ENCODE measurements around the gene PALD1.

The PALD1 gene

DNA sequence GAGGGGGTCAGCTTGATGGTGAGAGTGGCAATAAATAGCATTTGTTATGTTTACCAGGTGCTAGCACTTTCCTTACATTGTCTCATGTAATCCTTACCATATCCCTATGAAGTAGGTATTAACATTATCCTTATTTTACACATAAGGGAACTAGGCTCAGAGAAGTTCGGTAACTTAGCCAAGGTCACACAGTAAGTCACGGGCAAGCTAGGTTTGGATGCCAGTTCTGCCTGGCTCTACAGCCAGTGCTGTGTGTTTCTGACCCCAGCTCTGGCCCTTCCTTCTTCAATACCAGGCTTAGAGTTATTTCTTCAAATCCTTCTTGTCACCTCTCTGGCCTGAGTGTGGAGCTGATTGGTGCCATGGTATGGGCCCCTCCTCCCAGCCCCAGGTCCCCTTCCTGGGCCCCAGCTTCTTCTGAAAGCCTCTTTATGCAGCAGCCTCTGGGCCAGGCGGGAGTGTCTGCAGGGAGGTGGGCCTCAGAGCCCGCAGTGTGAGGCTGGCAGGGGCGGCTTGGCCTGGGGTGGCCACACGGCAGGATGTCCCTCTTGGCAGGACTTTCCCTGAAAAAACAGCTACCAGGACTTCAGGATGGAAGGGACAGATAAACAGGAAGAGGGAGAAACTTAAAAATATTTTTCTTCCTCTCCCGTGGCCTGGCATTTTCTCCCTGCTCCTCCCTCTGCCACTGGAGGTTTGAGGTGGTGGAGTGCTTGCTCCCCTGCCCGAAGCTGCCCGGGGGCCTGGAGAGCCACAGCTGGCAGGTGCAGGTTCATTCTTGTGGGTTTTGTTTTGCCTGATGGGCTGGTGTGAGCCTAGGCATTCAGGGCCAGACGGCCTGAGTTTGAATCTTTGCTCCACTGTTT lies 20.6 kb downstream of the PALD1 start:
- no peak for TF ChIP-seq POLR2A (IDR thresholded peaks at IDR 0.05; ENCODE audit: low read length)
- no peak for TF ChIP-seq GATA1 (IDR thresholded peaks at IDR 0.05; ENCODE audit: low read depth, low read length)
- DNase-seq = no peak

GRCh38 chr10:70499836-70500167 lies 21.2 kb downstream of the PALD1 start:
- DNase-seq = no peak
- TF ChIP-seq GATA1 (IDR thresholded peaks at IDR 0.05; ENCODE audit: low read depth, low read length) (no peak), POLR2A (IDR thresholded peaks at IDR 0.05; ENCODE audit: low read length) (no peak)

GRCh38 chr10:70500368-70500767 lies 21.8 kb downstream of the PALD1 start:
- TF ChIP-seq POLR2A (IDR thresholded peaks at IDR 0.05; ENCODE audit: low read length) (no peak), GATA1 (IDR thresholded peaks at IDR 0.05; ENCODE audit: low read depth, low read length) (no peak)
- DNase-seq = no peak

GRCh38 chr10:70500812-70501301 lies 22.3 kb downstream of the PALD1 start:
- no peak for TF ChIP-seq GATA1 (IDR thresholded peaks at IDR 0.05; ENCODE audit: low read depth, low read length)
- no peak for TF ChIP-seq POLR2A (IDR thresholded peaks at IDR 0.05; ENCODE audit: low read length)
- no peak for DNase-seq

GRCh38 chr10:70502406-70502805 lies 23.8 kb downstream of the PALD1 start:
- no peak for DNase-seq
- no peak for TF ChIP-seq POLR2A (IDR thresholded peaks at IDR 0.05; ENCODE audit: low read length)
- no peak for TF ChIP-seq GATA1 (IDR thresholded peaks at IDR 0.05; ENCODE audit: low read depth, low read length)

- TF ChIP-seq GATA1 (IDR thresholded peaks at IDR 0.05; ENCODE audit: low read depth, low read length) = no peak
- TF ChIP-seq POLR2A (IDR thresholded peaks at IDR 0.05; ENCODE audit: low read length) = no peak
- no peak for DNase-seq
These were observed 25.2 kb downstream of the PALD1 start for GRCh38 chr10:70503776-70504175.

GRCh38 chr10:70504521-70505358 lies 26.2 kb downstream of the PALD1 start:
- DNase-seq = no peak
- no peak for TF ChIP-seq GATA1 (IDR thresholded peaks at IDR 0.05; ENCODE audit: low read depth, low read length)
- TF ChIP-seq POLR2A (IDR thresholded peaks at IDR 0.05; ENCODE audit: low read length) = no peak

DNA sequence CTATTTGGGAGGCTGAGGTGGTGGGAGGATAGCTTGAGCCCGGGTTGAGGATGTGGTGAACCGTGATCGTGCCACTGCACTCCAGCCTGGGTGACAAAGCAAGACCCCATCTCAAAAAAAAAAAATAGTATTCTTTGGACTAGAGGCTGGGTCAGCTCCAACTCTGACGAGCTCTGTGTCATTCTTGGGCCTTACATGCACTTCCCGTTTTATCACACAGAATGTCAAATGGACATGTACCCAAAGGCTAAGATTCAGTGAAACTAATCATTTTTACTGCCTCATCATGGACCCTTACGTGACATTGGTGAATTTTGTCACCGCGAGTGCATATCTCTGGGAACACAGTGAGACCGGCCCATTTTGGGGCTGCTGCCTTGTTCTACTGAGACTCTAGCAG lies 27.3 kb downstream of the PALD1 start:
- DNase-seq = no peak
- TF ChIP-seq POLR2A (IDR thresholded peaks at IDR 0.05; ENCODE audit: low read length) (no peak), GATA1 (IDR thresholded peaks at IDR 0.05; ENCODE audit: low read depth, low read length) (no peak)

DNA sequence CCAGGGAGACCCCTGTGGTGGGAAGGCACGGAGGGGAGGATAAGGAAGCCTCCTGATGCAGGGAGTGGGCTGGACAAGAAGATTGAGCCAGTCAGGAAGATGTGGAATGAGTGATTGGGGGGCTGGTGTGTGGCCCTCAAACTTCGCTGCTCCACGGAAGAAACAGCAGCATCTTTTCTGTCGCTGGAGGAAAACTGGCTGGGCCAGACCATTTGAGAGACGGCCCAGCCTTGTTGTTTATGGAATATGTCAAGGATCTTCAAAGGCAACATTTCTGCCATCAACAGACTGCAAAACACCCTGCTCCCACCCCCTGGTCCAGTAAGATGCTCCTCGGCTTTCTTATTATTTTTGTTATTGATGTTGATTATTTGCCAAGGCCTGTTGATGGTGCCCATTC lies 29.4 kb downstream of the PALD1 start:
- TF ChIP-seq POLR2A (IDR thresholded peaks at IDR 0.05; ENCODE audit: low read length) (no peak), GATA1 (IDR thresholded peaks at IDR 0.05; ENCODE audit: low read depth, low read length) (no peak)
- DNase-seq = no peak

- DNase-seq = no peak
- TF ChIP-seq POLR2A (IDR thresholded peaks at IDR 0.05; ENCODE audit: low read length) (no peak), GATA1 (IDR thresholded peaks at IDR 0.05; ENCODE audit: low read depth, low read length) (no peak)
These were observed 30.6 kb downstream of the PALD1 start for GRCh38 chr10:70508912-70509756.

- DNase-seq = no peak
- no peak for TF ChIP-seq GATA1 (IDR thresholded peaks at IDR 0.05; ENCODE audit: low read depth, low read length)
- TF ChIP-seq POLR2A (IDR thresholded peaks at IDR 0.05; ENCODE audit: low read length) = no peak
These were observed 31.2 kb downstream of the PALD1 start for GRCh38 chr10:70509757-70510147.

- DNase-seq = no peak
- TF ChIP-seq GATA1 (IDR thresholded peaks at IDR 0.05; ENCODE audit: low read depth, low read length) (no peak), POLR2A (IDR thresholded peaks at IDR 0.05; ENCODE audit: low read length) (no peak)
These were observed 31.9 kb downstream of the PALD1 start for GRCh38 chr10:70510453-70510852.

GRCh38 chr10:70510904-70511303 lies 32.3 kb downstream of the PALD1 start:
- no peak for DNase-seq
- TF ChIP-seq GATA1 (IDR thresholded peaks at IDR 0.05; ENCODE audit: low read depth, low read length) (no peak), POLR2A (IDR thresholded peaks at IDR 0.05; ENCODE audit: low read length) (no peak)

Data from erythroblast (primary cell).